ENCODE results near the gene SCN1A.
"Not testable (repeated sequence)": the region's sequence is repeated elsewhere in the genome, so short reads cannot be mapped to it uniquely, and the experiment has no call there.

The SCN1A gene

GRCh38 chr2:166081131-166081632 lies 46.6 kb downstream of the SCN1A start:
- no peak for DNase-seq

GRCh38 chr2:166074430-166074829 lies 53.4 kb downstream of the SCN1A start:
- DNase-seq = no peak

DNA sequence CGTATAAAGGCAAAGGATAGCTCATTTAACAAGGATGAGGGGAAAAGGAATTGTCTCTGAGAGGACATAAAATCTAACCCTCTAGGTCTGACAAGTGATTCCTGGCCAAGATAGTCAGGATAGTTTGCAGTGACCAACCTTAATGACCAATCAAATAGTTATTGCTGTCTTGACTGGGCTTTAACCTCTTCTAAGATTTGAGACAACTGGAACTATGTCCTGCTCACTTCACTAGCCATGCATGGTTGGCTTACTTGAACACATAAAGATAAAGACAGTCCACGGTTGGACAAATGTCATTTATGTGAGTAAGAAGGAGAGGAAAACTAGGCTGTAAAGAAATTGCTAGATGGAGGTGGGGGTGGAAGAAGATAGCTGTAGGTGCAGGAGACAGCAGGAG lies 53.8 kb downstream of the SCN1A start:
- DNase-seq = no peak

DNA sequence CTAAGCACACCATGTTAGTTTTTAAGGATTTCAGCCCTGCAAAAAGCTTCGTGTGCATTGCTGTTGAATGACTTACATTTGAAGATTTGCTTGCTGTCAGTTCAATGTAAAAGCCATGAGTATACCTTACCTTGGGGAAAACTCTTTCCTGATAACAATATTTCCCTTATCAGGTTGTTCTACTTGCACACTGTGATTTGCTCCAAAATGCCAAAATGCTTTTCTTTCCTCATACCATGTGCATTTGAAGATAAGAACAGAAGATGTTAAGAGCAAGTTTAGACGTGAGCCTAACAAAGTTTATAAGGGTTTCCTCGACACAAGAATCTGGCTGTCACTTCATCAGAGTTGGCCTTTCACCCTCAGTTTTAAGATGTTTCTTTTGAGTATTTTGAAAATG lies 57.6 kb downstream of the SCN1A start:
- DNase-seq = no peak

GRCh38 chr2:166068981-166069380 lies 58.8 kb downstream of the SCN1A start:
- no peak for DNase-seq

DNA sequence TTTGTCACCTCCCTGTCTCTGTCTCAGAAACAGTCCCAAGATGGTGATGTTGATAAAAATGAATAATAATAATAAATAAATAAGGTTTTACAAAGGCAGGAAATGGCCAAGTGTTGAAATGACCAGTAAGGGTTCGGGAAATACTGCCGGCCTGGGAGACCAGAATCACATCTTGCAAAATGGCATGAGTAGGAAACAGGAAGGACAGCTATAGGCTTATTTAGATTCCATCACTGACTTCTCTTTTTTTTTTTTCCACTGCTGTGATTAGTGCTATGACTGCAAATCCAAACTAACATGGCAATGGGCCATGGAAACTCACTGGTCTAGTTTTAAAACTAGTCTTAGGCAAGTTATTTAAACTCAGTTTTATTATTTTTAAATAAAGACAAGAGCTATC lies 60.6 kb downstream of the SCN1A start:
- DNase-seq = no peak

DNA sequence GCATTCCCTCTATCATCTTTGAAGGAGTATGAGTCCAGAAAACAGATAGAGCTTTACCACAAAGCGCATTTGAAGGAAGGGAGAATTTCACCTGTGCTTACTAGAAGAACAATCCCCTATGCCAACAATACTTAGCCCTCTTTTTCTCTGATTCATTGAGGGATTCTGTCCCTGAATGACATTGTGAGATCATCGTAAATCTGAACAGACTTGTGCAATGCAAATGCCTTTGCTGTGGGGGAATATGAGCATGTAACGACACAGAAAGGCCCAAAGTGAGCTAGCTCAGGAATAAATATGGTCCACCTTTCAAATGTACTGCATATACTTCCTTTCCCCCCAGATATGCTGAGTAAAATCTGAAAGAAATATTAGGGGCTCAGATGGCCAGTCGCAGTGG lies 67.6 kb downstream of the SCN1A start:
- DNase-seq = no peak

- DNase-seq = no peak
These were observed 70.3 kb downstream of the SCN1A start for GRCh38 chr2:166057370-166058164.

- DNase-seq = no peak
These were observed 82.9 kb downstream of the SCN1A start for GRCh38 chr2:166044853-166045483.

DNA sequence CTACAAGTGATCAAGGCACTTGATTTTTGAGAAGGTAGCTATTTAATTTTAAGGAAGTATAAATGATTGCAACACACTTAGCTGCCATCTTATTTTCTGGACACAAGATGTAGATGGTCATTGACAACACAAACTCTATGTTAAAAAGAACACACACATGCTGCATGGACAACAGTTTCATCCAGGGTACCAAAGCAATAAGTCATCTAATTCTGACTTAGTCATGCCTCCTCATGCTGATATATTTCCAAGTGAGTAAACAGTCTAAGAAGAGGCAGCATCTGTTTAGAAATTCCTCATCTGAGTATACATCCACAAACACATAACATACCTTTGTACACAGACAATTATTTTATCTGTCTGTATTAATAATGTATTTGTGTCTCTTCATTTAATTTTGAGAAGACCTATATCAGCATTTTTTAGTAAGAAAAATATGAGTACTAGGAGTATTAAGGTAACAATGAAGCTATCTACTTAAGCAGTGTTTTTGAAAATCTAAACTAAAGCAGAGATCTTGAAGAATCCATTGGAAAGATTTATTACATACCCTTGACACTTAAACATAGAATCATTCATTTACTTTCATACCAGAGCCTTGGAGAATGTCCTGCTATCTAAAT lies 84.9 kb downstream of the SCN1A start:
- DNase-seq = no peak

DNA sequence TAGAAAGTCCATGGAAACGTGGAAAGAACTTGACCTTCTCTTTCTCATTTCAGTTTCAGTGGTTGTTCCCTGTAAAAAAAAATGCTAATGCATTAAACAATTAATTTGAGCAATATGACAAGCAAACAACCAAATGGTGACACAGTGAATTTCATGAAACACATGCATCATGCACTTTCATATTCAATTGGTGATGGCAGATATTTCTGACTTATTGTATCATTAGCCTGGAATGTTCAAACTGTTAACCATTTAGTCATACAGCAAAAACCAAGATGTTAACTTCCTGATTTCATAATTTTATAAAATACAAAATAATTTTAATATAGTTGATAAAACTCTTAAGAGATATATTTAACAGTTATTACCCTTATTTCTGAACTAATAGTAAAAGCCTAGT lies 85.5 kb downstream of the SCN1A start:
- no peak for DNase-seq

DNA sequence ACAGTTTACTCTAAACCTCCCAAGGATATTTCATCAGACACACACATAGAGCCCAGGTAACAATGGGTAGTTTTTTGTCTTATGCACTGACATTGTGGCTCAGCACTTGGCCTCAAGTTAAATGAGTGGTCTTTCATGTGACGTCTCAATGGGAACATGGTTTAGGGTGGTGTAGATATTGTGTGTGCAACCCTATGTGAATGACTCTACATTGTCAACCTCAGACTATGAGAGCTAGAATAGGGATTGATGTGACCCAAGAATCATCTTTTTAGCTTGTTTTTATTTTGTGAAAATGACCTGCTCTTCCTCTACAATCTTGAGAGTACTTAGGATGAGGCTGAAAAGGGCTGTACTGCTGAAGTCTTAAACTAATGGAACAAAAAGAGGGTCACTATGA lies 86.2 kb downstream of the SCN1A start:
- no peak for DNase-seq

DNA sequence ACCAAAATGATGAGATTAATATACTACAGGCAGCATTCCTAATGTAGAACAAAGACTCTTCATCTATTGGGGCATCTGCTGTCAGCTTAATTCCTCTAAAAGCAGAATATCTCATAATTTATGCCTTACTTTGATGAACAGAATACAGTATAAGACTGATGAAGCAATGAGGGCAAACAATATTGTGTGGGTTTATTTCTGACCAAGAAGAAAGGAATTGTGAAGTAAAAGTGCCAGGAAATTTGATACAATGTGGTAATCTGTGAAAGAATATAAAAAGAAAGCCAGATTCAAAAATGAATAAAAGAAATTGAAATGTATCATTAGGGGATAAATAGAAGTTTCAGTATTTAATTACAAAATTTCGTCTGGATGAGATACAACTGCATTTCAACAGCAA lies 95.5 kb downstream of the SCN1A start:
- DNase-seq = no peak

DNA sequence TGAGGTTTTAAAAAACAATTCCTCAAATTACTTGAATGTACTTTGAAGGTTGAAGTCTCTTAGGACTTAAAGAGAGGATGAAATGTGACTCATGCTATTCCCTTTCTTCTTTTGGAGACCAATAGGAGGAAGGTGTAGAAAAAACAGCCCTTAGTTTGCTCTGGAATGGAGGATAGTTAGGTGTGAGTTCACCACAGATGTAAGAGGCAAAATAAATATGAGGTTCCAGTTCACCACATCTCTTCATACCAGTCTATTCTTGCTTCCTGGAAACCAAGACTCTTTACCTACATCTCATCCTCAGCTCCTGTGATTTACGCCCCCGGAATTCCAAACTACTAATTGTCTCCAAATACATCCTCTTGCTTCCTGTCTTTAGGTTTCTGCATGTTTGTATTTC lies 96.8 kb downstream of the SCN1A start:
- DNase-seq = no peak

- no peak for DNase-seq
These were observed 102.5 kb downstream of the SCN1A start for GRCh38 chr2:166025313-166025712.

DNA sequence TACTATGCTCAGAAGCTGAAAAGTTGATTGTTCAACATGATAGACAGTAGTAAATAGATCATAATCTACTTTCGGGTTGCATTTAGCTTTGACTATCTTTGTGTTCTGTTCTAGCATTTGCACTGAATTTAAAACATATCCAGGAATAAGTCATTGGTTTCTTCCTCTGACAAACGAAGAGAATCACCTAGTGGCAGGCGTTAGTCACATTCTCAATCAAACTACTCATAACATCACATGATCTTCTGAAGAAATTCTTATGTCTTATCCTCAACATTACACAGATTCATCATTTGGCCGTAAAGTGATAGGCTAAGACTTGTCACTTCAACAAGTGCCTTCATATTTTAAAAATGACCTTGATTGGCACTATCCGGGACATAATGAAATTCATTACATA lies 110.6 kb downstream of the SCN1A start:
- DNase-seq = no peak

- no peak for DNase-seq
These were observed 113.9 kb downstream of the SCN1A start for GRCh38 chr2:166013878-166014277.

- DNase-seq = no peak
These were observed 116.2 kb downstream of the SCN1A start for GRCh38 chr2:166011660-166012059.

DNA sequence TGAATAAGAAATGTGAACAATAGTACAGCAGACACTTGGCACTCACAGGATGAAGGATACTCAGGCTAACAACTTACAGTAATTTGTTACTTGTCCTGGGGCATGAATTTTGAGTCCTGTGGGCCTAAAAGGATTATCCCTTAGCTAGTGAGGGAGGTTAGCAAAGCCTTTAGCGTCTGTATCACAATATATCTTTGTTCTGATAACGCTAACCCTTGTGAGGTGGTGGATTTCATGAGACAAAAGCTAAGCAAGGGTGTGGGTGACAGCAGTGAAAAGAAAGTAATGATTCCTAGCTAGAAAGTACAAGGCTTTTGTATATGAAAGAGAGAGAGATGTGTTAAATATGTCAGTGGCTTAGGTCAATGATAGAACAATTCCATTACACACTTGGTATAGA lies 127.4 kb downstream of the SCN1A start:
- no peak for DNase-seq

- DNase-seq = no peak
These were observed 137.0 kb downstream of the SCN1A start for GRCh38 chr2:165990846-165991245.

DNA sequence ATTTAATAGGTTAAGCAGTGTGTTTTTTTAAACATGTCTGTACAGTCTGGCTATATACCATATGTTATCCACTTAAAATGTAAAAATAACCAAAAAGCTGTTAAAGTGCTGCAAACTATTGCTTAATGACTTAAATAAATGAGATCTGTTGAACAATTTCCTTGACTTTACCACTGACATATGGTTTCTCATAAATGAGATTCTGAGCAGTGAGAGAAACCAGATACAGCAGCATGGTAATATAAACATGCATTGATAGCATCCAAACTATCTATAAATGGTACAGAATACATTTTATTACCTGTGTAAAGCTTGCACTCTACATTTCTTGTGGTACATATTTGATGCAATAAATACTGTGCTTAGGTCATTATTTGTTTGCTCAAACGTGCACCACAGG lies 138.0 kb downstream of the SCN1A start:
- no peak for DNase-seq

GRCh38 chr2:165985120-165985519 lies 142.7 kb downstream of the SCN1A start:
- no peak for DNase-seq

DNA sequence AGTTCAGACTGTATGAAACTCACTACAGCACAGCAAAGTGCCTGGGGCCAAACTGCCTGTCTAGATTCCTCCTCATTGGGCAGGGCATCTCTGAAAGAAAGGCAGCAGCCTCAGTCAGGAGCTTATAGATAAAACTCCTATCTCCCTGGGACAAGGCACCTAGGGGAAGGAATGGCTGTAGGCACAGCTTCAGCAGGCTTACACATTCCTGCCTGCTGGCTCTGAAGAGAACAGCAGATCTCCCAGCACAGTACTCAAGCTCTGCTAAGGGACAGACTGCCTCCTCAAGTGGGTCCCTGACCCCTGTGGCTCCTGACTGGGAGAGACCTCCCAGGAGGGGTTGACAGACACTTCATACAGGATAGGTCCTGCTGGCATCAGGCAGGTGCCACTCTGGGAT lies 155.7 kb downstream of the SCN1A start:
- DNase-seq = not testable (repeated sequence)

DNA sequence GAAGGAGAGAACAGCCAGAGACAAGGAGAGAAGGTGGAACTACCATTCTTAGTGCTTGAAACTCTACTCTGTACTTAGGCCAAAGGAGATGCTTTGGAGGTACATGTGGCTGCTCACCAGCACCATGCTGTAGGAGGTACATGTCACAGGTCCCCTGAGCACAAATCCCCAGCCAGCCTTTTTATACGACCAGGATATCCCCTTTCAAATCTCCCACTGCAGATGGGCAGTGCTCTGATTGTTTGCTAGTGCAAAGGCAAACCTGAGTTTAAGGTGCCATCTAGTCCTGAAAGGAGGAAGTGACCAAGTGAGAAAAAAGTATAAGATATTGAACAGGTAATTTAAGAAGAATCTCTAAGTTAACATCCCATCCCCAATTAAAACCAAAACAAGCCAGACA lies 157.2 kb downstream of the SCN1A start:
- no peak for DNase-seq
